Activated T-helper 2 cell treated with anti-CD3 and anti-CD28 coated beads, Interferon-gamma antibody, Interleukin-2, Interleukin-4, amounts not matched to agents 10 μg/mL and 5 μg/mL and 100 μg/mL, durations not matched to agents 14 hours and 24 hours and 36 hours (primary cell): ENCODE measurements around the gene C2CD2. TPM values are rescaled to one million over a fixed set of nuclear protein-coding genes. Genes with fewer than 3 reads are reported as not detected.

ENCODE experiments used
- DNase-seq: peaks from one replicate; pipeline ENCODE4 v3.0.0; 2021; ENCODE audit warnings: low spot score
- H3K27ac Mint-ChIP-seq: one replicate; pipeline ENCODE4 v1.8.0; 2021; ENCODE audit warnings: mixed read lengths
- H3K27me3 Mint-ChIP-seq: one replicate; pipeline ENCODE4 v1.8.0; 2021; ENCODE audit warnings: low read depth, mixed read lengths
- H3K36me3 Mint-ChIP-seq: one replicate; pipeline ENCODE4 v1.8.0; 2021; ENCODE audit warnings: low read depth, mixed read lengths
- H3K4me1 Mint-ChIP-seq: one replicate; pipeline ENCODE4 v1.8.0; 2021; ENCODE audit warnings: low read depth, mixed read lengths
- H3K4me3 Mint-ChIP-seq: one replicate; pipeline ENCODE4 v1.8.0; 2021; ENCODE audit warnings: low read depth, mild to moderate bottlenecking, moderate library complexity, mixed read lengths
- H3K9me3 Mint-ChIP-seq: one replicate; pipeline ENCODE4 v1.8.0; 2021; ENCODE audit warnings: mixed read lengths
- intact Hi-C: fragments of 100-400 bp; cut with micrococcal nuclease; formaldehyde crosslinking; loops from one replicate; pipeline ENCODE4 v1.15.1; 2023
- total RNA-seq: library from RNA; stranded (reverse); gene quantifications from 2 replicates; pipeline ENCODE4 v1.2.3, GENCODE V29; 2022

The C2CD2 gene
- total RNA-seq, 1 donor from 2014 or later, result 8.6 TPM

DNA sequence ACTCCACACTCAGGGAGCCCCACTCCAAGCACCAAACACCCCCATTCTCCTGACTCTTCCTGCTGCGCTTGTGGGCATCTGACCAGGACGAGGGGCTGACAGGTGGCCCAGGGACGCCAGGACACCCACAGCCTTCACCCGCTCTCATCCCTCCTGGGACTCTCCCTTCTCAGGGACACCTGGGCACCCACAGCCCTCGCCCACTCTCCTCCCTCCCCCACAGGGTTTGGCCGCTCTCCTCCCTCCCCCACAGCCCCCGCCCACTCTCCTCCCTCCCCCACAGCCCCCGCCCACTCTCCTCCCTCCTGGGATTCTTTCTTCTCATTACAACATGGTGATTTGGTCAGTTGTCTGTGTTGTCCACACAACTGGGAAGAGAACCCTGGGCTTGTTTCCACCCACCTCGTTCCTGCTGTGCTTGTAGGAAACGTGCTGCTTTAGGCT, 118.1 kb downstream of the C2CD2 start:
- peaks cover 40% of the 10 kb centered on the region for H3K36me3 Mint-ChIP-seq
- intact Hi-C loops, result no loop called here
- H3K27me3 Mint-ChIP-seq, result no peaks in the 10 kb centered on the region
- H3K9me3 Mint-ChIP-seq, result peaks cover 6% of the 10 kb centered on the region
- H3K27ac Mint-ChIP-seq, result no peak overlapping the region
- no peak overlapping the region for H3K4me3 Mint-ChIP-seq
- no peaks in the 10 kb centered on the region for H3K4me1 Mint-ChIP-seq
- DNase-seq, result no peak

Other genes starting within 250 kb of the C2CD2 start
- not detected in 2 replicates for gene RIPK4, start 187.0 kb downstream of the C2CD2 start, total RNA-seq
- 16.2 and 18.2 TPM in 2 replicates for gene PRDM15, start 74.7 kb downstream of the C2CD2 start, total RNA-seq
- 24.5 and 25.7 TPM in 2 replicates for gene ZBTB21, start 56.3 kb upstream of the C2CD2 start, total RNA-seq
- gene UMODL1, start 117.3 kb upstream of the C2CD2 start, total RNA-seq, result not detected in 2 replicates